Left renal pelvis (tissue), 4 donors: ENCODE data around the gene PLEKHA6. TPM values are rescaled to one million over a fixed set of nuclear protein-coding genes. Genes with fewer than 3 reads are reported as not detected.
A peak's percentile ranks its signal among the peaks of the same experiment; 100 is the strongest.

Experiments
- DNase-seq, 4 donors: peaks; one replicate each; pipeline ENCODE4 v3.0.0-alpha.2; 2013; ENCODE audit warnings: low read depth in 4 of 4, low spot score in 3 of 4
- polyA plus RNA-seq, 4 donors: library from polyadenylated mRNA; unstranded; fragments of 120-200 nt; gene quantifications; one replicate each; pipeline ENCODE4 v1.2.1, GENCODE V29; 2013; ENCODE audit not compliant: insufficient read length in 4 of 4

PLEKHA6 gene
- polyA plus RNA-seq, 4 donors = 46.1 to 55.8 (median 46.5) TPM

DNA sequence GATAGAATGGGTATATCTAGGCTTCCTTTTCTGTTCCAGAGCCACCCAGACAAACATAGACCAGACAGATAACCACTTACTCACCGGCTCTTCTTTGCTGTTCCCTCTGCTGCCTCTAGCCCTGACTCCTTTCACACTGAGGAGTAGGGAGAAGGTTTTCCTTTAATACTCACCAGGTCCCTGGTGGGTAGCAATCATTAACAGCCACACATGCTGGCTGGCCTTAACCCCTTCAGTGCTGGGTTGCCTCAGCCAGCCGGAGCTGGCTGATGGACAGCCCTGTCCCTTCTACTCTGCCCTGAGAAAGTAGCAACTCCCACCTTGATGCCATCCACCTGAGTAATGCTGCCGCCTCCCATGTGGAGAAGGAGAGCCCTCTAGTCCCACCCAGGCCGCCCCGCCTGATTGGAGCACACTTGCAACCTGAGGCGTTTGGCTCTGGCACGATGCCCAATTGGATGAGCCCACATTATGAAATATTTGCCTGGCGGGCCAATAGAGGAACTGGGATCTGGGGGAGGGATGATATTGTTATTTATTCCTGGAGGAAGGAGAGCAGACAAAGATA, 71.6 kb downstream of the PLEKHA6 start:
- DNase-seq = peak in 2 of 4 donors; percentile 68 to 82

DNA sequence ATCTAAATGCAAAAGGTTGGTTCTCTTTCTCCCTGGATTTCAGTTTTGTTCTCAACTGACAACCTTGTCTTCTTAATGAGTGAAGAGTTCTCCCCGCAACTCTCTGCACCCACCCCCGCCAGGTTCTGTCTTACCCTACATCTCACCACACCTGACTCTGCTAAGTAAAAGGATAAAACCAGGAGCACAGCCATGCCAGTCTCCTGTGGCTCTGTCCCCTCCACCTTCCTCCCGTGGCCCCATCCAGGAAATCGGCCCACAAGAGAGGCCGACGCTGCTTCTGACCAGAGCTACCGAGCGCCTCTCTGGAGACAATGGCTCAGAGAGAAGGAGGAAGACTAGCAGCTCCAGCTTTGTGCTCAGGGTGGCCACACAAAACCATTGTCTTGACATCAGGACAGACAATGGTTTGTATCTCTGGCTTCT, 72.2 kb downstream of the PLEKHA6 start:
- no peak for DNase-seq

DNA sequence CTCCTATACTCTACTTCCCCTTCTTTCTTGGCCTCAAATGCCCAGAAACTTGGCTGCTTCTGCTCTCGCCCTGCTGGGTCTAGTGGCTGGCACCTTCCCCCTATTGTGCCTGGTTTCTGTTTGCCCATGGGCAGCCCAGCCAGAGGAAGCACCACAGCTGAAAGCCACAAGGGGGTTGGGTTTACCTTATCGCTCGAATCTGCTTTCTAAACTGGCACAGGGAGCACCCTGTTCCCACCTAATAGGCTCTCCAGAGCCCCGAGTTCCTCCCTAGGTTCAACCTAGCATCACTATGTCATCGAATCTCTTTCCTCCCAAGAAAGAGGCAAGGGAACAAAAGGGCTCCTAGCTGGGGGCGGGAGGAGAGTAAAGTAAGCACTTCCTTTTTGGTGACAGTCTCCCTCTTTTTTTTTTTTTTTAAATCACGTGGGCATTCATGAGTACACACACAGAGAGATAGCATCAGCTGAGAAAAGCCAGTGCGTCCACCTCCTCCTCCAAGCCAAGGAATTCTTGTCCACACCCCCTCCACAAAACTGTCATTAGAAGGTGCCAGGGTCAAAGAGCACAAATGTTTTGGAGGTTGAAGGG, 72.8 kb downstream of the PLEKHA6 start:
- no peak for DNase-seq

DNA sequence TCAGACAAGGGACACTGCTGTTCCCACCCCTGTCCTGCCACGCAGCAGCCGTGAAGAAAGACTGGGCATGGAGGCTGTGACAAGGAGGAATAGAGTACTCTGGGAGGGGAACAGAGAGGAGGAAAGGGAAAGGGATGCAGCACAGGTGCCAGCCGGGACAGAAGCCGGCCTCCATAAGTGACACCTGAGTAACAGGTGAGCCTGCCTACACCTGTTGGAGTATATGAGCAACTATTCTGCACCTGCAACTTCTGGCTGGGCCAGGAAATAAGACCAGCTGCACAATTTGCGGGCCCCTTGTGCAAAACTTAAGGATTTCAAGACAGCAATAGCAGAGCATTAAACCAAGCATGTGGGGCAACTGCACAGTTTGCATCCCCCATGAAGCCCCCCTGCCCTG, 73.4 kb downstream of the PLEKHA6 start:
- DNase-seq = no peak

DNA sequence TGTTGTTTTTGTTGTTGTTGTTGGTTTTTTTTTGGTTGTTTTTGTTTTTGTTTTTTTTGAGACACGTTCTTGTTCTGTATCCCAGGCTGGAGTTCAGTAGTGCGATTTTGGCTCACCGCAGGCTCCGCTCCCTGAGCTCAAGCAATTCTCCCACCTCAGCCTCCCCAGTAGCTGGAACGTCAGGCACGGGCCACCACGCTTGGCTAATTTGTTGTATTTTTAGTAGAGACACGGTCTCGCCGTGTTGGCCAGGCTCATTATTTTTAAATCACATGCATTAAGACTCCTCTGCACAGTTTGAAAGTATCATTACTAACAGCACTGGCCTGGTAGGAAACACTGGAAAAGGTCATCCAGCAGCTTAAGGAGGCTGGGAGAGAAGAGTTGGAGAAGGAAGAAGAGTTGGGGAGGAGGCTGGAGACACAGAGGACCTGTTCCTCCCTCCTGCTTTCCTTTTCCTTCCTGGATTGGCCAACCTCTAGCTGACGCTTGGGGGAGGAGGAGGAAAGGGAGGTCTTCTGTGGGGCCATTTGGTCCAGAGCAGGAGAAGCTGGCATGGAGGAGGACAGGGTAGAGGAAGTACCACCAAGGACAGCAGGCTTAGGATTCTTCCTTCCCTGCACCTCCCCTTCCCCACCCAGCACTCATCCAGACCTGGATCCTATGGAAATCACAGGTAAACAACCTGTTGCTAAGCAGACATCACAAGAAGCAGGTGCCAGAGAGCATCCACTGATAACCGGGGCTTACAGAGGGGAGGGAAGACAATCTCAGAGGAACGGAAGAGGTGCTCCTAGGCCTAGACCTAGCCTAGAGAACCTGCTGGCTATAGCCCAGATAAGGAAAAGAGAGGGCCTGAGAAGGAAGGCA, 74.1 kb downstream of the PLEKHA6 start:
- DNase-seq = no peak

DNA sequence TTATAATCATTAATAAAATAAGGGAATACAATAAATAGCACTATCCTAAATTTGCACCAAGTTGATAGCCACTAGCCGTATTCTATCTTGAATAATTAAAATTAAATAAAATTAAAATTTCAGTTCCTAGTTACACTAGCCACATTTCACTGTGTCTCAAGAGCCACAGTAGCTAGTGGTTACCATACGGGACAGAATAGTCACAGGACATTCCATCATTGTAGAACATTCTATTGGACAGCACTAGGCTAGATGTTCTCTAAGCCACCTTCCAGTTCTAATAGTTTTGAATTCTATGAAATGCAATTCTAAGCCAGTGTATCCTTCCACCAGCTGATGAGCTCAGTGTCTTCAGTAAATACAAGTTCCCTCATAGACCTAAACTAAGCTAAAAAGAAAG, 74.8 kb downstream of the PLEKHA6 start:
- no peak for DNase-seq

DNA sequence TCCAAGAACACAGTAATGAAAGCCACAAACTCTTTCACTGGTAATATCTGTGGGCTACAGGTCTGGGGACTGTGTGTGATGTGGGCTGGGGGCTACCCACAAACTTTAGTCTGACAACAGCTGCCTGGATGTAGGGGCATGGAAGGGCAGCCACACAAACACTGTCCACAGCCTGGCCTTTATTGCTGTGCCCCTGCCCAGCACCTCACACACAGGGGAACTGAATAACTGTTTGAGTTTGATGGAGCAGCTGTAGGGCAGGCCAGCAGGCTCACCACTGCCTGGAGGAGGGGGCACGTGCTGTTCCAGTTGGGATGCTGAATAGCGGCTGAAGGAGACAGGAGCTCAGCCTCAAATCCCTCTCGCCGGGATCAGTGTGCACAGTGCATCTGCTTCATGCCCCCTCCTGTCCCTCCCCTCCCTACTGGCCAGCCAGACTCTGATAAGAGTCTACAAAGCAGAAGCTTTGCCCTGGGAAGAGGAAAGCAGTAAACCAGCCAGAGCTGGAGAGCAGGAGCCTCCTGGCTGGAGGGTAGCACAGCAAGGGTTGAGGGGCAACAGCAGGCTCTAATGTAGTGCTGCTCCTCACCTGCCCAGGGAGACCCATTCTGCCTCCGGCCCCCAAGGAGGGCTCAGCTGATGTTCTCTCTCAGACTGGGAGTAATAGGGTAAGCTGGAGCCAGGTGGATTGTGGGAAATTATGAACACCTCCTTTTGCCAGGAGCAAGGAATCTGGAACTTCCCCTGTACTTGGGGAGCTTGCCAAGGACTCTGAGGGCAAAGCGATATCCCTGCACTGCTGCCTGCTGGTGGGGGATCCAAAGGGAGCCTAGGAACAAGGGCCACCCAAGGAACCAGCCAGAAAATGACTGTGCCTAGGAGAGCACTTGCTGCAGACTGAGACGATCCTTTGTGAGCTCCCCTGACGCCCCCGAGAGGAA, 75.7 kb downstream of the PLEKHA6 start:
- DNase-seq = no peak

DNA sequence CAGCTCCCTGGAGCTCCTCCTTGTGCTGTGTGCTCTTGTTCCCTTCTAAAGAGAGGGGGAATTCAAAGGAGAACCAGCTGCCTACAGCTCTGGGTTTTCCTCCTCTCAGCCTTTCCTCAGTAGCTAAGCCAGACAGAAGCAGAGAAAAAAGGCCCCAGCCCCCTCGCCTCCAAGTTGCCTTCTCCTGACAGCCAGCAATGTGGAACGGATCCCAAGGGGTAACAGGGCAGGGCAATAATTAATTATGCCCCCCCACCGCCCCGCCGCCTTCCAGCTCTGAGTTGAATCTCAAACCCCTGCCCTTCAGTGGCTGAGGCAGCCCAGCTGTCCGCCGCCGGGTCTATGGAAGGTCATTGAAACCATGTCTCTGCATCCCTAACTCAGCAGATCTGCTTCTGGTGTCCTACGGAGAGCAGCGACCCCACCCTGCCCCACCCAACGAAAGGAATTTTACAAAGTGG, 76.9 kb downstream of the PLEKHA6 start:
- peak in 1 of 4 donors; percentile 74 for DNase-seq

DNA sequence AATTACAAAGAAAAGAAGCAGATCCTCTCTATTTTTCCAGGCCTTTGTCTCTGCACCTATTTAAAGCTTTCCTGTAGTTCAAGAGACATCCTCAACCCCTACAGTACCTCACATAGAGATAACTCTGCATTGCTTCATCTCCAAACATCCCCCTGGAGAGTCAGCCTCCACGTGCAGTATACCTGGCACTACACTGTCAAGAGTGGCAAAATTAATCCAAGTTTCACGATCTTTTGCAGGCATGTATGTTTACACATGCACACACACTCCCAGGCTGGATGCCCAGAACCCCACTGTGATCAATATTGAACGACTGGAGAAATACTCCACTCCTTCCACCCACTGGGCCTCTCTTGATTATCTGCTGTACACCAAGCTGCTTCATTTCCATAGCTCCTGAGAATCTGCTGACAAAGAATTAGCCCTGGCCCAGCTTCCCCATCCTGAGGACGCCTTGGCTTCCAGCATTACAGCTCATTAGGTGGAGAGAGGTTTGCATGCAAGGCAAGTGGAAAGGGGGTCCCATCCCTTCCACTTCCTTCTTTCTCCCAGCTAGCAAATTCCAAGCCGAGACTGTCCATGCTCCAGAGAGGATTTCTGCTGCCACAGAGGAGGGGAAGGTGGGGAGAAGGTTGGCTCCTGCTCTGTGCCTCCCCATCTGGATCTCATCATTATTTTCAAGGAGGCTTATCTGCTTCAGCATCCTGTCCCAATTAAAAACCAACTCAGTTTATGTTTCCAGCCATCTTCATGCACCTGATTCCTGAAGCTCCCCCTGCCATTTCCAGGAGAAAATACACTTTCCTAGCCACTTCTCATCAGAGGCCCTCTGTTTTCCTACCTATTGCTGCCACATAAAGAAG, 79.4 kb downstream of the PLEKHA6 start:
- DNase-seq = no peak

DNA sequence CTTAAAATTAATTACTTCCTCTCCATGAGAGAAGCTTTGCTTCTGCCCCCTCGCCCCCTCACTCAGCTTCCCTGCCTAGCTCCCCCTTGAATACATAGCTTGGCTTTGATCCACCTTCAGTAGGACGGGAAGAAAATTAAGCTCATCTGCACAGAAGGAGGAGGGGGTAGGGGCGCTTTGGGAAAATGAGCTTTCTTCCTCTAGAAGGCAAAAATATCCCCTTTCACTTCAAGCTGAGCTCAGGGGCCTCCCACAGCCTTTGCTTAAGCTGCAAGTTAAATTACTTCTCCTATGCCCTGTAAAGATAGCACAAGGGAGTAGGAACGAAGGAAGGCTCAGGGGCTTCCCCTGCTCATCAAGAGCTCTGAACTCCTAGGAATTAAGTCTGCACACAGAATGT, 80.8 kb downstream of the PLEKHA6 start:
- no peak for DNase-seq

DNA sequence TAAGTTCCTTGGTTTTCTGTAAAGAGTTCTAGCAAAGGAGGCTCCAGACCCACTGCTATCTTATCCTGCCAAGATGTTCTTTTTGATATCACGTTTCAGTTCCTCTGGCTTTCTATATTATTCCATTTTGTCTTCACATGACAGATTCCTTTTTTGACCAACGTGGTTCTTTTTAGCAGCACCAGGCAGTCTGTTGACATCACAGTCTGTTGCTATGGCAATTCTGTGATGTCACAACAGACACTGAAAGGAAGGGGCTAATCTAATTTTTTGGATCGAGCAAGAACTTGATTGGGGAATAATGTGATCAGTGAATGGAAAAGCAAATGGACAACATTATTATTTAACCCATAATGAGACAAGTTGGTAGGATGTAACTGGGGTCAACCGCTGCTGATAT, 81.5 kb downstream of the PLEKHA6 start:
- no peak for DNase-seq

DNA sequence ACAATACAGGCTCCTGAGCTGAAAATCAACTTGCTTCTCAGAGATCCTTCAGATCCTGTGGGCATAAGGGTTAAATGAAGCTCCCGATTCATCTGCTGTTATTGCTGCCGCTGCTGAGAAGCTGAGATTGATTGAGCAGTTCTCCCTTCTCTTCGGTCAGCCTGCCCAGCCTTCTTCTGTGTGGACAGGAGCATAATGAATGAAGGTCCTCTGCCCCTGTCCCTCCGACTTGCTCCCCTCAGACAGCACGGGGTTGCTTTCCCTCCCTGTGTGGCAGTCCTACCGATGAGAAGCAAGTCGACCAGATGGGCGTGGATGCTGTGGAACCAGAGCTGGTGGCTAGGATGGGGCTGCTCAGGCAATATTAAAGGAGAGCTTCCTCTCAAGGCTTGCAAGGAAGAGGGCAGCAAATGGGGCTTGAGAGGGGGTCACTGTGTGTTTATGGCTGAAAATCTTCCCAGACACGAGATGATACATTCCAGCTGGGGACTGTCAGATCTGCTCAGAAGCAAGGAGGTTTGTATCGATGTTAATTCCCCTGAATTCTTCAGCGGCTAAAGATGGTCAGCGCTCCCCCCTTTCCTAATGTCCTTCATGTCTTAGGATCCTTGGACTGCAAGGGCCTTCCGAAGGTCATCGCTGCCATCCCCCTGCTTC, 82.0 kb downstream of the PLEKHA6 start:
- DNase-seq = no peak

DNA sequence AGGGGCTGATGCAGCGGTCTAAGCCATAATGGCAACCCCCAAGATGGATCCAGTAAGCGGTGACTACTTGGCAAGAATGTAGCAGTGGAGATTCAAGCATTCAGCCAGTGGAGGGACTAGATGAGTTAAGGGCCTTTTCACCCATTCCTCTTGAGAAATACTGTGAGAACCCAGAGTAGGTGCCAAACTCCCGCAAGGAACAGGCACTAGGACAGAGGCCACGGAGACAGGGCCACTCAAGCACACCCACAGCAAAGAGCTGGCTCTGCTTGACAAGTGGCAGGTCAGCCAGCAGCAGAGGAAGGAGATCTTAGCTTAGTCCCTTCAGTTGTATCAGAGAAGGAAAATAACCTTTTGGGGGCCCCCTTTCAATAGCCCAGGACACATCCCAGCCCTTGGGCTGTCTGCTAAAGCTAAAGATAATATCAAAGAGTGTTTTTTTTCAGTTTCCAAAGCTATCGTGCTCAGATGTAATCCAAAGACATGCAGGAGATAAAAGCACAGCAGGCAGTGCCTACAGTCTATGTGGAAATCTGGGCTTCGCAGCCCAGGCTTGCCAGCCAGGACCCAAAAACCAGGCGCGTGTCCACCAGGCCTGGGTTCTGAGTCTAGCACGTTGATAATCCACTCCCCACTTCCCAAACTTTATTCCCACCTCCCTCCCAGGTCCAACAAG, 83.9 kb downstream of the PLEKHA6 start:
- no peak for DNase-seq

DNA sequence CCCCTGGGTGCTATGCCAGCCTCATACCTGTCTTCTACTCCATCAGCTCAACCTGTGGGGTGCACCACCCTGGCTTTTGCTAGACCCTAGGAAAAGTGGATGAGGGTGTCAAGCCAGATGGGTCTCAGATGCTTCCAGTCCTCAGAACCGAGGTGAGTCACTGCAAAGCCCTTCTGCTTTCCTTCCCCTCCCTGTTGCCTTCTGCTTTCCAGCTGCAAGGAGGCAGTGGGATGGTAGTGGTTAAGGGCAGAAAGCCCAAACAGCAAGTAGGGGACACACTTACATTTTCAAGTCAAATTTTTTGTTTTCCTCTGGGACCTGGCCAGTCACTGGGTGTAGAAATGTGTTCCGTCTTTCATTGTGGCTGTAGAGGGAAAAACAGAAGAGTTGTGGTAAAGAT, 85.3 kb downstream of the PLEKHA6 start:
- DNase-seq = no peak

DNA sequence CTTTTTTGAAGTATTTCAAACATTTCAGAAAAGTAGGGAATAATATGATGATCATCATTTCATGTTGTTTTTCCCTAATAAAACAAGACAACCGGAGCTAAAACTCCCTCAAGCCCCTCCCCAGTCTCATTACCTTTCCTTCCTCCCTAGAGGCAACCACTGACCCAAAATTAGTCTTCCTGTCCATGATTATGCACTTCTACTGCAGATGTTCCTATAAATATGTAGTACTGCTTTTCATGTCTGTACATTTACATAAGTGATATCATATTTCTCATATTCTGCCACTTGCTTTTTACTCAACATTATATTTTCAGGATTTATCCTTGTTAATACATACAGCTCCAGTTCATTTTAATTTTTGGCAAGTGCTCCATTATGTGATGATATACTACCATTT, 87.2 kb downstream of the PLEKHA6 start:
- no peak for DNase-seq

DNA sequence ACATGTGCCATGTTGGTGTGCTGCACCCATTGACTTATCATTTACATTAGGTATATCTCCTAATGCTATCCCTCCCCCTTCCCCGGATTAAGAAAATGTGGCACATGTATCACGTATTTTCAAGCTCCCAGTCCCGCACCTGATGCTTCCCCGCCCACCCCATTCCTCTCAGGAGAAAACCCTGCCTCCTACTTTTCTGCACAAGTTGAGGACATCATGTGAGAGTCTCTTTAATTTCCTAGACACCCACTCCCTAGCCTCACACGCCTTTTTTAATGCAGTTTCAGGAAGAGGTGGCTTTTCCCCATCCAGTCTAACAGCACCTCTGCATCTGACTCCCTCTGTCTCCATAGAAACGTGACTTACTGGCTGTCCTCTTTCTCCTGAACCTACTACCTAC, 87.8 kb downstream of the PLEKHA6 start:
- DNase-seq = no peak

DNA sequence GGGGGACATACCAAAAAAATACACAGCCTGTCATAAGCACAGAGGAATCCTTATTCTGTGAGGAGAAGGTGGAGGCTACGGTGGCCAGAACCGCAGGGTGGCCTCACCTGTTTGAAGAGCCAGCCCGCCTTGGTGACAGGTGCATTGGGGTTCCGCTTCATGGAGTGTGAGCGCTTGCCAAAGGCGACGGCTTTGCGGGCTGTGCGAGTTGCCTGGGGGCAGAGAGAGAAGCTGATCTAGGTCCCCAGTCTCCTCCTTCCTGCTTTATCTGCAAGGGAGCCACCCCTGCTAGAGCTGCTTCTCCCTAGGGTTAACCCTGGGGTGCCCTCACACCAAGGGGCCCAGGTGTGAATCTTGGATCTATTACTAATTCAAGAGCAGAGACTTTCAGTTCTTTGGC, 91.6 kb downstream of the PLEKHA6 start:
- no peak for DNase-seq

DNA sequence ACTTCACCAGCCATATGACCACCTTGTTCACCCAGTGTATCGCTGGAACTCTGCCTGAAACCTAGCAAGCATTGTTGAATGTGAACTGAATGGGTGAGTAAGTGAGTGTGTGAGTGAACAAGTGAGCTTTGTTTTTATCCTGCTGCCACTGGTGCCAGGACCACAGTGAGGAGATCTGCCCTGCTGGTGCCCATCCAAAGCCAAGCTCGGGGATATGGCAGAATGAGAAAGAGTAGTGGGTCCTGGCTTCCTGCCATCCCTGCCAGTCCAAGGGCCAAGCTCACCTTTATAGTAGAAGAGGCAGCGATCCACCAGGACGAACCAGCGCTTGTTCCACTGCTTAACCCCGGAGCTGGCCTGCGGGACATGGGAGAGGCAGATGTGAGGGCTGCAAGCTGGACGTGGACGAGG, 92.5 kb downstream of the PLEKHA6 start:
- no peak for DNase-seq
